HG02981 (cell line): ENCODE measurements around the gene KIRREL1.

Source experiments
- ATAC-seq: cut with Tn5 transposase; IDR thresholded peaks from one replicate; pipeline ENCODE4 v1.9.1; 2021; ENCODE audit warnings: mild to moderate bottlenecking, moderate library complexity; ENCODE audit not compliant: unreplicated experiment

The KIRREL1 gene

GRCh38 chr1:158067662-158068061 lies 74.2 kb downstream of the KIRREL1 start:
- no peak for ATAC-seq

DNA sequence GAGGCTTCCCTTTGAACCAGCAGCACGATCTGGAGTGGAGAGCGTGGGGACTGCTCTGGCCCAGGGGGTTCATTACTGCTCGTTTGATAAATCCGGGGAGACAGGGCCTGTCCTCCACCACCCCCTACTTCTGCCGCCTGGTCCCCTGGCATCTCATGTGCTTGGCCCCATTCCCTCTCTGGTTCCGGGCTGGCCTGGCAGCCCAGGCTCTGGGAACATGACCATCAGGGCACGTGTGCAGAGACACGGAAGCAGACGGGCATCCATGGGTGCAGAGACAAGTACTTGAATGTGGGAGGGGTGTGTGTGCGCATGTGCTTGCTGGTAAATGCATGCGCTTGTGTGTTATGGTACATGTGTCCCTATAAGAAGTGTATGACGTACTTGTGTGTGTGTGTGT lies 75.5 kb downstream of the KIRREL1 start:
- no peak for ATAC-seq

- ATAC-seq, result no peak
Observed at GRCh38 chr1:158071138-158071537, 77.7 kb downstream of the KIRREL1 start.

DNA sequence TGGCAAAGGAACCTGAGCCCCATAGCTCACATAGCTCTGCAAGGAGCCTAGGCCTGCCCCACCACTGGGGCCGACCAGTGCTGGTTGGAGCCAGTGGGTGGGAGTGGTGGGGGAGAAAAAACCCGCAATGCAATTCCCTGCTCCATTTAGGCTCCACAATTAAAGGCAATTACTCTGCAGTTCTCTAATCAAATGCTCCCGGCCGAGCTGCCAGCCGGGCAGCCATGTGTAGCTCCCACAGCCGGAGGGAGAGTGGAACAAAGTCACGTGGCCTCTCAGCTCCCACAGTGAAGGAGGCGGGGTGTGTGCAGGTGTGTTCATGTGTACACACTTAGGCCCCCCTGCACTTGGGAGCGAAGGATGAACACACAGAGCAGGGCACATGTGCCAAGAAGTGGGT lies 81.6 kb downstream of the KIRREL1 start:
- no peak for ATAC-seq

GRCh38 chr1:158076441-158076840 lies 83.0 kb downstream of the KIRREL1 start:
- no peak for ATAC-seq

DNA sequence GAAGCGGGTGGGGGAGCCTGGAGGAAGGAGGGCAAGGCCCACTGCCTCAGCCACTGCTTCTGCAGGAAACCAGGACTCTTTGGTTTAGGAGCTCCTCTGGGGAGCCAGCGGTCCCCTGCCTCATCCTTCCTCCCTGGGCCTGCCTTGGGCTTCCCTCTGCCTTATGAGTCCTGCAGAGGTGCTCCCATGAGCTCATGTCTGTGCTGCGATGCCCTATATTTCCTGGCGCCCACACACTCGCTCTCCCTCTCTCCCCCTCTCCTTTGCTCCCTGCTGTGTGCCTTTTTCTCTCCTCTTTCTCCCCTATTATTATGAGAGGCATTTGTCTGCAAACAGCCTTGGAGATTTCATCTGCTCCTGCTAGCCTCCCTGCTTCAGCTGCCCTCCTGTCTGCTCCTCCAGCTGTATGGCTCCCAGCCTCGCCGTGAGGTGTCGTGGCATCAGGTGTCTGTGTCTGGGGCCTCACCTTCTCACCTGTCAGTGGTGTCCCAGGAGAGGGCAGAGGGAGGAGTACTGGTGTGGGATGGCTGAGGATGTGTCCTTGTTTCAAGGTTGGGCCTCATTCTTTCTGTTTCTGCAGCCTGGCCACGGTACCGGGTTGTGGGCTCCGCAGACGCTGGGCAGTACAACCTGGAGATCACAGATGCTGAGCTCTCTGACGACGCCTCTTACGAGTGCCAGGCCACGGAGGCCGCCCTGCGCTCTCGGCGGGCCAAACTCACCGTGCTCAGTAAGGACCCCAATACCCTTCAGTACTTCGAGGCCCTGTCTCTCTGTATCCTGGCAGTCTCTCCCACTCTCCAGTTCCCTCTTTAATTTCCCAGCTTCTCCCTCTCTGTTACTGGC lies 84.2 kb downstream of the KIRREL1 start:
- ATAC-seq, result no peak

- no peak for ATAC-seq
Observed at GRCh38 chr1:158078569-158079080, 85.2 kb downstream of the KIRREL1 start.

DNA sequence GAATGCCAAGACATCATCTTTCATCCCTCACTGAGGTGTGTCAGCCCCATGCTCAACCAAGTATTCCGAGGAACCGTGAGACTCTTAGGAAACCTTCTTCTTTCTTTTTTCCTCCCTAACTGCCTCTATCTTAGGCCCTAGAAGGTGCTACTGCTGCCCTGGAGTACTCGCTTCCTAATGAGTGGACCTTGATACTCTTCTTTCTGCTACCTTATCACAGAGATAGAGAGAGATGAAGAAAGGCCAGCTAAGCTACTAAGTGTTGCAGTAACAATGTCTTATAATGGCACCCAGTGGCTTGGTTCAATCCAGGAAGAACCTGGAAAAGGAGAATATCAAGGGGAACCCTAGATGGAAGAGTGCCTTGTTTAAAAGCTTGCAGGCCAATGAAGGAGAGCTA lies 86.6 kb downstream of the KIRREL1 start:
- no peak for ATAC-seq

GRCh38 chr1:158084336-158084735 lies 90.9 kb downstream of the KIRREL1 start:
- ATAC-seq, result no peak

DNA sequence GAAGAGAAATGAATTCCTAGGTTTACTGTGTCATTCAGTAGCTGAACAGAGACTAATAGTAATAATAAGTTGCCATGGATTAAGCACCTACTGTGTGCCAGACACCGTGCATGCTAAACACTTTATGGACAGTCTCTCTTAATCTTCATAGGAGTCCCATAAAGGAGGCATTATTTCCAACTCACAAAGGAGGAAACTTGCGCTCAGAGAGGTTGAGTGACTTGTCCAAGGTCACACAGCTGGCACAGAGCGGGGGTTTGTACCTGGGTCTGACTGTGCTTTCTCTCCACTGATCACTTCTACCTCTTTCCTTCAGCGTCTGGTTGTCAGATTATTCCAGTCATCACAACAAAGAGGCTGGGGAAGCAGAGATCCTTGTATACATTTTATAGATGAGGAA lies 91.3 kb downstream of the KIRREL1 start:
- ATAC-seq, result no peak

- peak; percentile 75 for ATAC-seq
Observed at GRCh38 chr1:158087320-158087927, 94.0 kb downstream of the KIRREL1 start.

DNA sequence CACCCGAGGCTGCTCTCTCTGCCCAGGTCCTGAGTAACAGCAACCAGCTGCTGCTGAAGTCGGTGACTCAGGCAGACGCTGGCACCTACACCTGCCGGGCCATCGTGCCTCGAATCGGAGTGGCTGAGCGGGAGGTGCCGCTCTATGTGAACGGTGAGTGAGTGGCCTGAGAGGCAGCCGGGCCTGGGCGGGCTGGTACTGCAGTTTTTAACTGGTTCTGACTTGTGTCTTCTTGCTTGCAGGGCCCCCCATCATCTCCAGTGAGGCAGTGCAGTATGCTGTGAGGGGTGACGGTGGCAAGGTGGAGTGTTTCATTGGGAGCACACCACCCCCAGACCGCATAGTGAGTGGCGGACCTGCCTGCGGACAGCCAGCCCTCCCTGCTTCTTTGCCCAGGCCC lies 96.0 kb downstream of the KIRREL1 start:
- ATAC-seq, result no peak

DNA sequence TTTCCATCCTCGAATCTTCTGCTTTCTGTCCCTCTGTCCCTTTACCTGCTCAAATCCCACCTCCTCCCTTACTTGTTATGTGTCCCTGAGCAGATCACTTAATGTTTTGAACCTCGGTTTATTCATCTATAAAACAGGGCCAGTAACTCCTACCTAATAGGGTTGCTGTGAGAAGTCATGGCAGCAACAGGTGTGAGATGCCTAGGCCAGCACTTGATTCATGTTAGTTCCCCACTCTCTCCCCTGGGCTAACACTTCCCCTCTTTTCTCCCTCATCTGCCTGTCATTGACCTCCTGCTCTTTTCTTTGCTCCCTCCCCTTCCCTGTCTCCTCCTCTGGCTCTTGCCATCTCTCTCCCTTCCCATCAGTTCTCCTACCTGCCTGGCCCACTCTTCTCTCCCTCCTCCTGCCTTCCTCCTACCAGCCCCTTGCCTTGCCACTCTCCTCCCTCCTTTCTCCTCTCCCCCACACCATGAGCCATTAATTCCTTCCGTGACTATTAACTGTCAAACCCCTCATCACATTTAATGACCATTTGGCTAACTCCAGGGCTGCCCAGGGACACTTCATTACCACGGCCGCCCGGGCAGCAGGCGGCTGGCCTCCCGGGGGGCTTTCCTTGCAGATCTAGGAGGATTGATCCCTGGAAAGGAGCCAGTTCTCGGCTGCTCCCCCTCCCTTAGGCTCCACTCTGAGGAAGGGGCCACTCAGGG lies 96.6 kb downstream of the KIRREL1 start:
- no peak for ATAC-seq

DNA sequence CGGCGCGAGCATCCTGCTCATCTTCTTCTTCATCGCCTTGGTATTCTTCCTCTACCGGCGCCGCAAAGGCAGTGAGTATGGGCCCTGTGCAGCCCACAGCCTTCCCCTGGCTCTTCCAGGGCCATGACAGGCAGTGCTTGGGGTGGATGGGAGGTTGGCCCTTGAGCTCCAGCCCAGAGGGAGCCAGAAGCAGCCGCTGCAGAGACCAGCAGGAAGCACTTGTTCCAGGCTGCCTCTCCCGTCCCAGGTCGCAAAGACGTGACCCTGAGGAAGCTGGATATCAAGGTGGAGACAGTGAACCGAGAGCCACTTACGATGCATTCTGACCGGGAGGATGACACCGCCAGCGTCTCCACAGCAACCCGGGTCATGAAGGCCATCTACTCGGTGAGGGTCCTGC lies 99.9 kb downstream of the KIRREL1 start:
- no peak for ATAC-seq

DNA sequence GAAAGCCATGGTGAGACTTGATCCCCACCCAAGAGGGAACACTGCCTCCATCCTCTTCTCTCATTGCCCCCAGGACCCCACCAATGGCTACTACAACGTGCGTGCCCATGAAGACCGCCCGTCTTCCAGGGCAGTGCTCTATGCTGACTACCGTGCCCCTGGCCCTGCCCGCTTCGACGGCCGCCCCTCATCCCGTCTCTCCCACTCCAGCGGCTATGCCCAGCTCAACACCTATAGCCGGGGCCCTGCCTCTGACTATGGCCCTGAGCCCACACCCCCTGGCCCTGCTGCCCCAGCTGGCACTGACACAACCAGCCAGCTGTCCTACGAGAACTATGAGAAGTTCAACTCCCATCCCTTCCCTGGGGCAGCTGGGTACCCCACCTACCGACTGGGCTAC lies 101.1 kb downstream of the KIRREL1 start:
- ATAC-seq, result no peak

DNA sequence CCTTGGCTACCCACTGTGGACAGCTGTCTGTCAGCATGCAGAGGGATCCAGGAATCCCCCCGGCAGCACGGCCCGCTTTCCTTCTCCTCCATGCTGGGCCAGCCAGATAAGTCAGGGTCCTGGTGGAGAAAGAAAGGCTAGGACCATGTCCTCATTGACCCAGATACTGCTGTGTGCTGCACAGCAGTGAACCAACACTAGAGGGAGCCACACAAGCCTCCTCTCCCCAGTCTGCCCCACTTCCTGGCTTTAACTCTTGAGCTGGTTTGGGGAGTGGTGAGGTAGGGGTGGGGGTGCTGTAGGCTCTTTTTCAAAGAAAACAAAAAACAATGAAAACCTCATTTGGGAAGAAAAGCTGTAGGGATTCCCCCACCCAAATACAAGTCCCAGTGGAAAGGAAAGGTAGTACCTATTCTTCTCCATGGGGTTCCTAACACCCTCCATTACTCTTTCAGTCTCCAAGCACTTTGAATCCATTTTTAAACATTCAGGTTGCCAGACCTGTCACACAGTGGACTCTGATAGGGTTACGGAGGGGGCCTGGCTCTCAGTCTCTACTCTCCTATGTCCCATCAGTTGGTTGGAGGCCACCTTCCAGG lies 102.4 kb downstream of the KIRREL1 start:
- ATAC-seq, result no peak

GRCh38 chr1:158098256-158098655 lies 104.8 kb downstream of the KIRREL1 start:
- no peak for ATAC-seq

GRCh38 chr1:158099185-158099584 lies 105.7 kb downstream of the KIRREL1 start:
- ATAC-seq, result no peak

- ATAC-seq, result no peak
Observed at GRCh38 chr1:158100498-158100897, 107.1 kb downstream of the KIRREL1 start.

- no peak for ATAC-seq
Observed at GRCh38 chr1:158101455-158101854, 108.0 kb downstream of the KIRREL1 start.

DNA sequence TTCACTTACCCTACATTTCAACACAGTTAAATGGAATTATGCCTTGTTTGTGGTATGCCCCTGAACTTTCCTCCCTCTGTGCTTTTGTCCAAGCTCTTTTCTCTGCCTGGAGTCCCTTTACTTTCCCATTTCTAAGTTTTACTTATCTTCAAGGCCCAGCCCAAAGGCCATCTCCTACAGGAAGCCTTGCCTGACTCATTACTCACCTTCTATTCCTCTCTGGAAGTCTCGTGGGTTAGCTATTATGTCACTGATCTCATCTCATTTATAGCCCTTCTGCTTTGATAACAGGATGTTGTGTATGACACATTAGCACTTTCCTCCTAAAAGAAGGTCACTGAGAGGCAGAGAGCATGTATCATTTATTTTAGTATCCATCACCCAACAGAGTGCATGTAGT lies 108.5 kb downstream of the KIRREL1 start:
- ATAC-seq, result no peak
